Right lobe of liver (tissue), 6 donors: ENCODE results near the gene PIAS3. TPM values are rescaled to one million over a fixed set of nuclear protein-coding genes. Genes with fewer than 3 reads are reported as not detected.
"Not testable (repeated sequence)": the region's sequence is repeated elsewhere in the genome, so short reads cannot be mapped to it uniquely, and the experiment has no call there.

Experiments used
- ATAC-seq, 4 donors: fragments of 200-7000 bp; cut with Tn5 transposase; one replicate each; pipeline ENCODE4 v1.9.1; 2020; ENCODE audit warnings: mild to moderate bottlenecking in 4 of 4, moderate library complexity in 4 of 4
- DNase-seq, 3 donors: peaks; one replicate each; pipeline ENCODE4 v3.0.0-alpha.2; 2020
- H3K27ac ChIP-seq, 3 donors: fragments of 200-600 bp; one replicate each; pipeline ENCODE4 v1.8.0; 2022
- H3K27me3 ChIP-seq, 2 donors: fragments of 200-600 bp; one replicate each; pipeline ENCODE4 v1.8.0; 2022
- H3K36me3 ChIP-seq, 4 donors: fragments of 200-600 bp; sonication (generic) in 1 of 4; one replicate each; pipeline versions ENCODE4 v1.5.1 to v1.8.0; 2017 to 2022; ENCODE audit warnings: control low read depth in 1 of 4
- H3K4me1 ChIP-seq, 4 donors: fragments of 200-600 bp; sonication (generic) in 1 of 4; one replicate each; pipeline versions ENCODE4 v1.5.1 to v1.8.0; 2017 to 2022; ENCODE audit warnings: control low read depth in 1 of 4
- H3K4me3 ChIP-seq, 3 donors: fragments of 200-600 bp; one replicate each; pipeline ENCODE4 v1.8.0; 2022
- H3K9me3 ChIP-seq, 4 donors: fragments of 200-600 bp; sonication (generic) in 1 of 4; one replicate each; pipeline versions ENCODE4 v1.5.1 to v1.8.0; 2017 to 2022; ENCODE audit warnings: control low read depth in 1 of 4
- CTCF ChIP-seq, 4 donors: fragments of 200-600 bp in 3 of 4; fragments of 450-650 bp in 1 of 4; IDR thresholded peaks; one replicate each; pipeline versions ENCODE4 v1.5.1 to v1.8.0; 2016 to 2022; ENCODE audit warnings: antibody characterized with exemption in 4 of 4, mild to moderate bottlenecking in 2 of 4
- POLR2A ChIP-seq: fragments of 450-650 bp; IDR thresholded peaks from one replicate; pipeline ENCODE4 v1.6.1; 2017; ENCODE audit warnings: antibody characterized with exemption, mild to moderate bottlenecking
- WGBS: methylation state at CpG from one replicate; pipeline ENCODE4 v1.1.6; 2018; ENCODE audit warnings: low coverage, low lambda C conversion rate; ENCODE audit not compliant: insufficient coverage; ENCODE audit errors: missing lambda C conversion rate; 5-methylcytosine and 5-hydroxymethylcytosine counted together
- intact Hi-C, 2 donors: fragments of 100-400 bp; cut with DNase I; formaldehyde crosslinking; loops; one replicate each; pipeline versions ENCODE4 v1.11.2 to v1.14.1; 2022
- total RNA-seq, 6 experiments: library from RNA; depleted of rRNA in 2 of 6; stranded (reverse); fragments of >200 nt in 2 of 6; fragmentation: NEBNext Ultra II Directional in 3 of 6; extraction: Animal tissue kit (Norgen Biotek cat#: 25700) in 3 of 6; gene quantifications; one replicate each; pipeline versions ENCODE4 v1.1.0 to v1.2.4, GENCODE V29; 2016 to 2023
- donor health status: DM: no; HTN: yes; CAD: no.
- donor health status: DM: no; HTN: no; CAD: no.
- donor health status: DM: no; HTN: no; CAD: no.
- donor health status: DM: no; HTN: yes; CAD: no.
- donor health status: DM: no; HTN: yes; CAD: no.

The PIAS3 gene
- total RNA-seq, 6 experiments from 2014 or later = 5.5 to 8.9 (median 6.7) TPM

- no peak for ATAC-seq
Measured at GRCh38 chr1:145843031-145843430, 15.8 kb downstream of the PIAS3 start.

GRCh38 chr1:145837656-145838055 is 21.2 kb downstream of the PIAS3 start:
- intact Hi-C loops = no loop called here

More at GRCh38 chr1:145843031-145843430, 15.8 kb downstream of the PIAS3 start:
- no peak overlapping the region for H3K4me3 ChIP-seq
- WGBS = 97% methylated on average over 3 of the region's 3 CpGs
- DNase-seq = no peak
- intact Hi-C loops = loop anchor here (5.0 to 10.0 kb wide), 2 partner anchors 172 to 174 kb away; no protein-coding TSS in a partner anchor
- H3K9me3 ChIP-seq = no peaks in the 10 kb centered on the region
- peaks cover 0 to 14% (median 2%) of the 10 kb centered on the region in 4 donors for H3K4me1 ChIP-seq
- H3K27me3 ChIP-seq = no peaks in the 10 kb centered on the region
- H3K27ac ChIP-seq = no peak overlapping the region
- TF ChIP-seq POLR2A (no peak), CTCF (IDR thresholded peaks at IDR 0.05) (no peak)
- H3K36me3 ChIP-seq = peaks cover 5 to 53% (median 31%) of the 10 kb centered on the region in 4 donors

GRCh38 chr1:145830810-145831209 is 28.1 kb downstream of the PIAS3 start:
- intact Hi-C loops, H3K27ac ChIP-seq, H3K27me3 ChIP-seq, H3K4me3 ChIP-seq, ATAC-seq, DNase-seq, H3K9me3 ChIP-seq, H3K4me1 ChIP-seq: not testable (repeated sequence)
- 100% methylated on average over 2 of the region's 2 CpGs for WGBS
- peaks cover 0 to 98% (median 28%) of the 10 kb centered on the region in 4 donors for H3K36me3 ChIP-seq

More at GRCh38 chr1:145837656-145838055, 21.2 kb downstream of the PIAS3 start:
- peaks cover 14 to 99% (median 53%) of the 10 kb centered on the region in 4 donors for H3K36me3 ChIP-seq
- no peaks in the 10 kb centered on the region for H3K9me3 ChIP-seq
- DNase-seq (no peak), ATAC-seq (no peak)
- no peak overlapping the region for H3K27ac ChIP-seq
- TF ChIP-seq POLR2A = no peak
- TF ChIP-seq CTCF (IDR thresholded peaks at IDR 0.05) = no peak
- no peak overlapping the region for H3K4me3 ChIP-seq
- H3K27me3 ChIP-seq = no peaks in the 10 kb centered on the region
- 86% methylated on average over 1 of the region's 1 CpG for WGBS
- no peaks in the 10 kb centered on the region for H3K4me1 ChIP-seq

- Histone ChIP-seq H3K4me3 (no peak overlapping the region), H3K27ac (no peak overlapping the region), H3K27me3 (no peaks in the 10 kb centered on the region), H3K36me3 (peaks cover 0 to 77% (median 22%) of the 10 kb centered on the region in 4 donors), H3K4me1 (peaks cover 0 to 11% (median 5%) of the 10 kb centered on the region in 4 donors), H3K9me3 (no peaks in the 10 kb centered on the region)
- intact Hi-C loops = no loop called here
- DNase-seq (no peak), ATAC-seq (no peak)
- TF ChIP-seq CTCF (IDR thresholded peaks at IDR 0.05) = no peak
- no peak for TF ChIP-seq POLR2A
Measured at GRCh38 chr1:145828367-145829026, 30.4 kb downstream of the PIAS3 start.

GRCh38 chr1:145827966-145828365 is 30.9 kb downstream of the PIAS3 start:
- no peak overlapping the region for H3K27ac ChIP-seq
- H3K9me3 ChIP-seq = no peaks in the 10 kb centered on the region
- peaks cover 0 to 72% (median 20%) of the 10 kb centered on the region in 4 donors for H3K36me3 ChIP-seq
- TF ChIP-seq POLR2A (no peak), CTCF (IDR thresholded peaks at IDR 0.05) (no peak)
- H3K27me3 ChIP-seq = no peaks in the 10 kb centered on the region
- peaks cover 0 to 11% (median 5%) of the 10 kb centered on the region in 4 donors for H3K4me1 ChIP-seq
- DNase-seq = no peak
- ATAC-seq = no peak
- H3K4me3 ChIP-seq = no peak overlapping the region
- intact Hi-C loops = no loop called here
